Gastrocnemius medialis (tissue), 4 donors: Measurements from ENCODE around the gene TMEM117. TPM values are rescaled to one million over a fixed set of nuclear protein-coding genes. Genes with fewer than 3 reads are reported as not detected.

Experiments
- ATAC-seq, 2 donors: fragments of 150-250 bp; one replicate each; pipeline ENCODE4 v1.9.1; 2016
- DNase-seq, 2 donors: peaks; one replicate each; pipeline ENCODE4 v3.0.0-alpha.2; 2019
- H3K27ac ChIP-seq, 4 donors: fragments of 200-600 bp; sonication (generic); 1 replicate in 1 of 4; 2 replicates in 3 of 4; pipeline ENCODE4 v1.5.1; 2016 to 2018; ENCODE audit warnings: mild to moderate bottlenecking in 2 of 4, moderate library complexity in 1 of 4
- H3K27me3 ChIP-seq, 3 donors: fragments of 200-600 bp; sonication (generic) in 2 of 3; 1 replicate in 1 of 3; 2 replicates in 2 of 3; pipeline versions ENCODE4 v1.5.1 to v1.6.0; 2016 to 2019; ENCODE audit warnings: mild to moderate bottlenecking in 1 of 3, moderate library complexity in 1 of 3
- H3K36me3 ChIP-seq, 2 donors: fragments of 200-600 bp; sonication (generic) in 1 of 2; one replicate each; pipeline ENCODE4 v1.5.1; 2017 to 2018
- H3K4me1 ChIP-seq, 2 donors: fragments of 200-600 bp; sonication (generic) in 1 of 2; one replicate each; pipeline ENCODE4 v1.5.1; 2016 to 2017; ENCODE audit warnings: mild to moderate bottlenecking in 2 of 2
- H3K4me3 ChIP-seq, 4 donors: fragments of 200-600 bp; sonication (generic) in 3 of 4; 1 replicate in 1 of 4; 2 replicates in 3 of 4; pipeline ENCODE4 v1.5.1; 2016 to 2019; ENCODE audit warnings: mild to moderate bottlenecking in 2 of 4
- H3K9me3 ChIP-seq, 3 donors: fragments of 200-600 bp; sonication (generic) in 2 of 3; 1 replicate in 1 of 3; 2 replicates in 2 of 3; pipeline ENCODE4 v1.5.1; 2016 to 2019
- CTCF ChIP-seq, 5 experiments: fragments of 450-650 bp in 3 of 5; fragments of 200-600 bp in 2 of 5; sonication (generic) in 2 of 5; IDR thresholded peaks in 4 of 5; conservative IDR thresholded peaks in 1 of 5; 1 replicate in 4 of 5; 2 replicates in 1 of 5; pipeline ENCODE4 v1.5.1; 2016 to 2019; ENCODE audit warnings: antibody characterized with exemption in 5 of 5, mild to moderate bottlenecking in 3 of 5, moderate library complexity in 3 of 5
- POLR2A ChIP-seq, 2 donors: fragments of 450-650 bp; IDR thresholded peaks; one replicate each; pipeline ENCODE4 v1.6.1; 2017; ENCODE audit warnings: antibody characterized with exemption in 2 of 2, mild to moderate bottlenecking in 2 of 2, moderate library complexity in 2 of 2
- in situ Hi-C, 4 donors: fragments of 200-750 bp; cut with MboI; loops; one replicate each; pipeline versions ENCODE4 v1.15.0 to v1.8.0; 2017; ENCODE audit warnings: low sequenced_read_pairs in 4 of 4
- intact Hi-C: fragments of 100-400 bp; cut with DNase I; formaldehyde crosslinking; loops from one replicate; pipeline ENCODE4 v1.15.1; 2023; ENCODE audit warnings: low total_unique reads
- total RNA-seq, 4 donors: library from RNA; depleted of rRNA; stranded (reverse); fragments of >200 nt; gene quantifications; one replicate each; pipeline versions ENCODE4 v1.1.0 to v1.2.3, GENCODE V29; 2016

Gene TMEM117
- total RNA-seq, 4 donors from 2014 or later: 3.5 to 19.4 (median 6.1) TPM

- in situ Hi-C loops: no loop called here
- no peak for ATAC-seq
Observed at GRCh38 chr12:44422559-44422958, 586.7 kb downstream of the TMEM117 start.

GRCh38 chr12:44428825-44429224 is 592.9 kb downstream of the TMEM117 start:
- Histone ChIP-seq H3K27ac (no peak overlapping the region), H3K9me3 (no peaks in the 10 kb centered on the region), H3K36me3 (no peaks in the 10 kb centered on the region), H3K4me1 (no peaks in the 10 kb centered on the region), H3K4me3 (no peak overlapping the region), H3K27me3 (no peaks in the 10 kb centered on the region)
- intact Hi-C loops (loop anchor here (1.0 kb wide), 1 partner anchor 46 kb away; no protein-coding TSS in a partner anchor), in situ Hi-C loops (no loop called here)
- TF ChIP-seq CTCF (IDR thresholded peaks at IDR 0.05 in 4 of 5, conservative IDR thresholded peaks at IDR 0.05 in 1 of 5) (no peak), POLR2A (IDR thresholded peaks at IDR 0.05) (no peak)
- no peak for DNase-seq
- ATAC-seq: no peak

More at GRCh38 chr12:44422559-44422958, 586.7 kb downstream of the TMEM117 start:
- no peaks in the 10 kb centered on the region for H3K4me1 ChIP-seq
- H3K9me3 ChIP-seq: no peaks in the 10 kb centered on the region
- intact Hi-C loops: no loop called here
- no peak overlapping the region for H3K4me3 ChIP-seq
- TF ChIP-seq POLR2A (IDR thresholded peaks at IDR 0.05): no peak
- TF ChIP-seq CTCF (IDR thresholded peaks at IDR 0.05 in 4 of 5, conservative IDR thresholded peaks at IDR 0.05 in 1 of 5): no peak
- no peaks in the 10 kb centered on the region for H3K36me3 ChIP-seq
- no peak overlapping the region for H3K27ac ChIP-seq
- H3K27me3 ChIP-seq: no peaks in the 10 kb centered on the region
- DNase-seq: no peak

- H3K27me3 ChIP-seq: no peaks in the 10 kb centered on the region
- no peak overlapping the region for H3K4me3 ChIP-seq
- in situ Hi-C loops: no loop called here
- H3K27ac ChIP-seq: no peak overlapping the region
- no peaks in the 10 kb centered on the region for H3K9me3 ChIP-seq
- DNase-seq (no peak), ATAC-seq (no peak)
- no peak for TF ChIP-seq CTCF (IDR thresholded peaks at IDR 0.05 in 4 of 5, conservative IDR thresholded peaks at IDR 0.05 in 1 of 5)
- no peak for TF ChIP-seq POLR2A (IDR thresholded peaks at IDR 0.05)
- intact Hi-C loops: no loop called here
- H3K36me3 ChIP-seq: no peaks in the 10 kb centered on the region
- H3K4me1 ChIP-seq: no peaks in the 10 kb centered on the region
Observed at GRCh38 chr12:44431647-44432343, 595.9 kb downstream of the TMEM117 start.

GRCh38 chr12:44433659-44434058 is 597.8 kb downstream of the TMEM117 start:
- no peaks in the 10 kb centered on the region for H3K36me3 ChIP-seq
- no peaks in the 10 kb centered on the region for H3K9me3 ChIP-seq
- no peak for TF ChIP-seq CTCF (IDR thresholded peaks at IDR 0.05 in 4 of 5, conservative IDR thresholded peaks at IDR 0.05 in 1 of 5)
- TF ChIP-seq POLR2A (IDR thresholded peaks at IDR 0.05): no peak
- no peak for DNase-seq
- intact Hi-C loops (no loop called here), in situ Hi-C loops (no loop called here)
- no peak overlapping the region for H3K4me3 ChIP-seq
- H3K4me1 ChIP-seq: no peaks in the 10 kb centered on the region
- H3K27me3 ChIP-seq: no peaks in the 10 kb centered on the region
- ATAC-seq: no peak
- H3K27ac ChIP-seq: no peak overlapping the region

- H3K9me3 ChIP-seq: no peaks in the 10 kb centered on the region
Observed at GRCh38 chr12:44436756-44437155, 600.9 kb downstream of the TMEM117 start.

More at GRCh38 chr12:44436756-44437155, 600.9 kb downstream of the TMEM117 start:
- in situ Hi-C loops: no loop called here
- intact Hi-C loops: no loop called here
- H3K27me3 ChIP-seq: no peaks in the 10 kb centered on the region
- DNase-seq (no peak), ATAC-seq (no peak)
- H3K4me1 ChIP-seq: no peaks in the 10 kb centered on the region
- H3K36me3 ChIP-seq: no peaks in the 10 kb centered on the region
- H3K4me3 ChIP-seq: no peak overlapping the region
- H3K27ac ChIP-seq: no peak overlapping the region
- TF ChIP-seq POLR2A (IDR thresholded peaks at IDR 0.05) (no peak), CTCF (IDR thresholded peaks at IDR 0.05 in 4 of 5, conservative IDR thresholded peaks at IDR 0.05 in 1 of 5) (no peak)
